ENCODE data around the gene AQP11.
"Not testable (repeated sequence)": the region's sequence is repeated elsewhere in the genome, so short reads cannot be mapped to it uniquely, and the experiment has no call there.

The AQP11 gene

DNA sequence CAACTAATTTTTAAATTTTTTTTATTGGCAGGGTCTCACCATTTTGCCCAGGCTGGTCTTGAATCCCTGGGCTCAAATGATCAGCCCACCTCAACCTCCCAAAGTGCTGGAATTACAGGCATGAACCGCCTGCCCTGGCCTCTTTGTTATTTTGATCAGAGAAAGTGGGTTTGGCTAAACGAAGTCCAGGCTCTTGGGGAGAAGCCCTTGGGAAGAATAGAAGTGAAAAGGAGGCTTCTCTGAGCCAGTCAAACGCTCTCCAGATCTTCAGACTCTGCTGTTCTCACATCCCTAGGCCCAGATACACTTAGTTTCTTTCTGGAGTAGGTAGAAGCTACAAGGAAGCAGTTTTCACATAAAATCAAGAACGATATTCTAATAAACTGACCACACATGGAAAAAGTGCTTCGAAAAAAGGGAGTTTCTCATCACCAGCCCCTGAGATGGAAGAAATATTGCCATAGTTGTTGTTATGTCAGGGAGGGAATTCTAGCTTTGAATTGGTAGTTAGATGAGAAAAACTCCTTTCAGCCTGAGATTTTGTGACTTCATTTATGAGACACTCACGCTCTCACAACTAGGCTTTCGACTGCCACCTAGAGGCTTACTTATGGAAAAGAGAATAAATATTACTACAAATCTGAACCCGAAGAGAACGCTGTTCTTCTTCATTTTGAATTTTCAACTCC is 41.7 kb upstream of the AQP11 start:
- WGBS, 2 donors (ENCODE audit: extremely low coverage in 2 of 2, insufficient read length in 2 of 2, insufficient replicate concordance in 1 of 2), result no CpG with 5 or more reads among the region's 9 CpGs
- Histone ChIP-seq H3K4me3 (ENCODE audit: low read length in 2 of 2) (no peak overlapping the region), H2AFZ (ENCODE audit: low read length) (peak overlapping the region; percentile 84), H4K8ac (ENCODE audit: low read depth, low read length) (no peak overlapping the region), H3K4me2 (ENCODE audit: insufficient read depth, low read length, poor library complexity, severe bottlenecking) (no peak overlapping the region), H3K27me3 (ENCODE audit: control insufficient read depth in 3 of 3, insufficient read depth in 3 of 3, low read depth in 1 of 3, low read length in 3 of 3) (no peaks in the 10 kb centered on the region), H3K9ac (ENCODE audit: low read depth, low read length, poor library complexity) (no peak overlapping the region), H3K27ac (replicated peaks; ENCODE audit: low read length) (peak overlapping the region; percentile 3), H3K4ac (ENCODE audit: low read length) (no peak overlapping the region), H4K91ac (ENCODE audit: low read depth, low read length, poor library complexity) (no peak overlapping the region), H2AK5ac (ENCODE audit: low read depth, low read length) (no peak overlapping the region), H2BK5ac (ENCODE audit: low read length) (no peak overlapping the region), H3K14ac (ENCODE audit: low read length) (no peak overlapping the region), H2BK15ac (ENCODE audit: low read length) (no peak overlapping the region), H2BK12ac (ENCODE audit: low read length) (no peak overlapping the region), H3K36me3 (replicated peaks in 1 of 2; ENCODE audit: control insufficient read depth in 2 of 2, insufficient read depth in 2 of 2, low read length in 2 of 2) (no peaks in the 10 kb centered on the region), H2BK120ac (ENCODE audit: low read depth, low read length) (no peak overlapping the region), H3K9me3 (replicated peaks in 1 of 2; ENCODE audit: control insufficient read depth in 2 of 2, insufficient read depth in 1 of 2, low read depth in 1 of 2, low read length in 2 of 2) (no peaks in the 10 kb centered on the region), H3K4me1 (ENCODE audit: control insufficient read depth in 2 of 2, insufficient read depth in 1 of 2, low read depth in 1 of 2, low read length in 2 of 2) (peaks cover 0 to 5% of the 10 kb centered on the region in 2 donors), H3K23ac (ENCODE audit: low read depth, low read length, poor library complexity) (no peak overlapping the region), H3K79me1 (ENCODE audit: low read depth, low read length) (no peaks in the 10 kb centered on the region), H3K18ac (ENCODE audit: low read length) (no peak overlapping the region)
- DNase-seq (ENCODE audit: low spot score), result peak; percentile 56

DNA sequence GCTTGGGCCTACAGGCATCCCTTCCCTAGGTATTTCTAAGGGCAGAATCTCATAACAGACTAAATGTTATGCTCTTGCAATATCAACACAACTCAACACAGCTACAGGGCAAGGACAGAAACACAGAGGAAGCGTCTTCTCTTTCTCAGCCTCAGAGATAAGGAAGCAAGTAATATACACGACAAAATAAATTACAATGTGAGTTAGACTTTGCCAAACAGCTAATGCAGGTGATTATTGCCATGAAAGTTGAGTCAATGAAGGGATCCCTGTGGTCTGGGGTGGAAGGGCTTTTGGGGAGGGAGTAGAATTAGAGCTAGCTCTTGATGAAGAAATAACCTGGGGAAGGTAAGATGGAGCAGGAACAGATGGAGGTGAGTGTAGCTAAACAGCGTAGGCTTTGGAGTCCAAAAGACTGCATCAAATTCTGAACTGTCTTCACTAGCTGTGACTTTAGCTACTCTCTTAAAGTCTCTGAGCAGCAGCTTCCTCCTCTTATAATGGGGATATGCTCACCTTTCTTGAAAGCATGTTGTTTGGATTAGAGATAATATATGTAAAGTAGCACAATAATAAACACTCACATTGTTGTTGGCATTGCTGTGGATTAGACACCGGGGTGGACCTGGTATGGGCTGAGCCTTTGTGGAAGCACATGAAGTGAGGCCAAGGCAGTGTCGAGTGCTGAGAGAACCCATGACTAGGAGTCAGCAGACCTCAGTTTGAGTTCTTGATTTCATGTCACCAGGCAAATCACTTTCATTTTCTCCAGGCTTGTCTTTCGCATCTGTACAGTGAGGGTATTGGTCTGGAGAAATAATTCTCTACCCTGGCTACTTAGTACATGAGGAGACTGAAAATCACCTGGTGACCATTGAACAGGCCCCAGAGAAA is 41.0 kb upstream of the AQP11 start:
- H2BK5ac ChIP-seq (ENCODE audit: low read length), result no peak overlapping the region
- no peaks in the 10 kb centered on the region for H3K9me3 ChIP-seq (replicated peaks in 1 of 2; ENCODE audit: control insufficient read depth in 2 of 2, insufficient read depth in 1 of 2, low read depth in 1 of 2, low read length in 2 of 2)
- no peak overlapping the region for H3K4me2 ChIP-seq (ENCODE audit: insufficient read depth, low read length, poor library complexity, severe bottlenecking)
- H3K23ac ChIP-seq (ENCODE audit: low read depth, low read length, poor library complexity), result no peak overlapping the region
- no peaks in the 10 kb centered on the region for H3K27me3 ChIP-seq (ENCODE audit: control insufficient read depth in 3 of 3, insufficient read depth in 3 of 3, low read depth in 1 of 3, low read length in 3 of 3)
- no peaks in the 10 kb centered on the region for H3K36me3 ChIP-seq (replicated peaks in 1 of 2; ENCODE audit: control insufficient read depth in 2 of 2, insufficient read depth in 2 of 2, low read length in 2 of 2)
- H3K18ac ChIP-seq (ENCODE audit: low read length), result no peak overlapping the region
- no peak overlapping the region for H3K27ac ChIP-seq (replicated peaks; ENCODE audit: low read length)
- no peak overlapping the region for H2BK12ac ChIP-seq (ENCODE audit: low read length)
- WGBS, 2 donors (ENCODE audit: extremely low coverage in 2 of 2, insufficient read length in 2 of 2, insufficient replicate concordance in 1 of 2), result no CpG with 5 or more reads among the region's 6 CpGs
- H3K79me1 ChIP-seq (ENCODE audit: low read depth, low read length), result no peaks in the 10 kb centered on the region
- H3K4ac ChIP-seq (ENCODE audit: low read length), result no peak overlapping the region
- H4K8ac ChIP-seq (ENCODE audit: low read depth, low read length), result no peak overlapping the region
- no peak overlapping the region for H2AK5ac ChIP-seq (ENCODE audit: low read depth, low read length)
- H3K4me3 ChIP-seq (ENCODE audit: low read length in 2 of 2), result no peak overlapping the region
- H2BK15ac ChIP-seq (ENCODE audit: low read length), result no peak overlapping the region
- no peak overlapping the region for H2BK120ac ChIP-seq (ENCODE audit: low read depth, low read length)
- DNase-seq (ENCODE audit: low spot score), result no peak
- peak overlapping the region; percentile 34 for H2AFZ ChIP-seq (ENCODE audit: low read length)
- peaks cover 0 to 5% of the 10 kb centered on the region in 2 donors for H3K4me1 ChIP-seq (ENCODE audit: control insufficient read depth in 2 of 2, insufficient read depth in 1 of 2, low read depth in 1 of 2, low read length in 2 of 2)
- H3K9ac ChIP-seq (ENCODE audit: low read depth, low read length, poor library complexity), result no peak overlapping the region
- H3K14ac ChIP-seq (ENCODE audit: low read length), result no peak overlapping the region
- no peak overlapping the region for H4K91ac ChIP-seq (ENCODE audit: low read depth, low read length, poor library complexity)

DNA sequence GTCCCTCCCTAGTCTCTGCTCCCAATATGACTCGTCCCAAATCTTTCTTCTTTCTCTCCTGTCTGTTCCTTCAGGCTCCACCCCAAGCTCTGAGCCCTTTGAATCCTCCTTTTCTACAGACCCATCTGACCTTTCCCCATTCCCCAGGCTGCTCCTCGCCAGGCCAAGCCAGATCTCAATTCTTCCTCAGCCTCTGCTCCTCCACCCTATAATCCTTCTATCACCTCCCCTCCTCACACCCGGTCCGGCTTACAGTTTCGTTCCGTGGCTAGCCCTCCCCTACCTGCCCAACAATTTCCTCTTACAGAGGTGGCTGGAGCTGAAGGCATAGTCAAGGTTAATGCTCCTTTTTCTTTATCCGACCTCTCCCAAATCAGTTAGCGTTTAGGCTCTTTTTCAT is 38.3 kb upstream of the AQP11 start:
- not testable (repeated sequence) for H3K4me1 ChIP-seq (ENCODE audit: control insufficient read depth in 2 of 2, insufficient read depth in 1 of 2, low read depth in 1 of 2, low read length in 2 of 2); H3K4me2 ChIP-seq (ENCODE audit: insufficient read depth, low read length, poor library complexity, severe bottlenecking); H3K14ac ChIP-seq (ENCODE audit: low read length); H3K4me3 ChIP-seq (ENCODE audit: low read length in 2 of 2); DNase-seq (ENCODE audit: low spot score); H3K79me1 ChIP-seq (ENCODE audit: low read depth, low read length); H2BK120ac ChIP-seq (ENCODE audit: low read depth, low read length); H2BK5ac ChIP-seq (ENCODE audit: low read length); H3K4ac ChIP-seq (ENCODE audit: low read length); H3K9me3 ChIP-seq (replicated peaks in 1 of 2; ENCODE audit: control insufficient read depth in 2 of 2, insufficient read depth in 1 of 2, low read depth in 1 of 2, low read length in 2 of 2); H3K9ac ChIP-seq (ENCODE audit: low read depth, low read length, poor library complexity); H4K8ac ChIP-seq (ENCODE audit: low read depth, low read length); H2AFZ ChIP-seq (ENCODE audit: low read length); H3K18ac ChIP-seq (ENCODE audit: low read length); H3K27ac ChIP-seq (replicated peaks; ENCODE audit: low read length); H3K36me3 ChIP-seq (replicated peaks in 1 of 2; ENCODE audit: control insufficient read depth in 2 of 2, insufficient read depth in 2 of 2, low read length in 2 of 2); H3K23ac ChIP-seq (ENCODE audit: low read depth, low read length, poor library complexity); H2BK15ac ChIP-seq (ENCODE audit: low read length); H4K91ac ChIP-seq (ENCODE audit: low read depth, low read length, poor library complexity); H2AK5ac ChIP-seq (ENCODE audit: low read depth, low read length); H3K27me3 ChIP-seq (ENCODE audit: control insufficient read depth in 3 of 3, insufficient read depth in 3 of 3, low read depth in 1 of 3, low read length in 3 of 3); H2BK12ac ChIP-seq (ENCODE audit: low read length)
- WGBS, 2 donors (ENCODE audit: extremely low coverage in 2 of 2, insufficient read length in 2 of 2, insufficient replicate concordance in 1 of 2), result no CpG with 5 or more reads among the region's 8 CpGs

DNA sequence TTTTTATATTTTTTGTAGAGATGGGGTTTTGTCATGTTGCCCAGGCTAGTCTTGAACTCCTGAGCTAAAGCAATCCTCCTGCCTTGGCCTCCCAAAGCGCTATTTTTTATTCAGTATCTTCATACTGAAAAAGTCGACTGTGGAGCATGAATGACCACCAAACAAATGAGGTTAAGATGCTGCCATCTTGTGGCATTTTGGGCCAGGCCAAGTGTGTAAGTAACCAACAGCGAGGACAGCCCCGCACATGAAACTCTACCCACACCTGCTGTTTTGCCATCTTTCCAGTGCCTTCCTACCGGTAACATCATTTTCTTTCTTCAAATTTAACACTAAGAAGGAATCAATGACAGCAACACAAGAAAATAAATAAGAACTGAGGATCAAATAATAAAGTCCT is 32.2 kb upstream of the AQP11 start:
- DNase-seq (ENCODE audit: low spot score), result no peak
- Histone ChIP-seq H3K79me1 (ENCODE audit: low read depth, low read length) (no peaks in the 10 kb centered on the region), H3K4me1 (ENCODE audit: control insufficient read depth in 2 of 2, insufficient read depth in 1 of 2, low read depth in 1 of 2, low read length in 2 of 2) (no peaks in the 10 kb centered on the region), H3K14ac (ENCODE audit: low read length) (no peak overlapping the region), H4K8ac (ENCODE audit: low read depth, low read length) (no peak overlapping the region), H3K9ac (ENCODE audit: low read depth, low read length, poor library complexity) (no peak overlapping the region), H3K4me2 (ENCODE audit: insufficient read depth, low read length, poor library complexity, severe bottlenecking) (no peak overlapping the region), H2AK5ac (ENCODE audit: low read depth, low read length) (no peak overlapping the region), H3K4ac (ENCODE audit: low read length) (no peak overlapping the region), H4K91ac (ENCODE audit: low read depth, low read length, poor library complexity) (no peak overlapping the region), H3K18ac (ENCODE audit: low read length) (no peak overlapping the region), H3K36me3 (replicated peaks in 1 of 2; ENCODE audit: control insufficient read depth in 2 of 2, insufficient read depth in 2 of 2, low read length in 2 of 2) (no peaks in the 10 kb centered on the region), H3K9me3 (replicated peaks in 1 of 2; ENCODE audit: control insufficient read depth in 2 of 2, insufficient read depth in 1 of 2, low read depth in 1 of 2, low read length in 2 of 2) (peaks cover 0 to 5% of the 10 kb centered on the region in 2 donors), H2AFZ (ENCODE audit: low read length) (no peak overlapping the region), H2BK120ac (ENCODE audit: low read depth, low read length) (no peak overlapping the region), H3K27me3 (ENCODE audit: control insufficient read depth in 3 of 3, insufficient read depth in 3 of 3, low read depth in 1 of 3, low read length in 3 of 3) (no peaks in the 10 kb centered on the region), H2BK12ac (ENCODE audit: low read length) (no peak overlapping the region), H2BK15ac (ENCODE audit: low read length) (no peak overlapping the region), H3K4me3 (ENCODE audit: low read length in 2 of 2) (no peak overlapping the region), H3K23ac (ENCODE audit: low read depth, low read length, poor library complexity) (no peak overlapping the region), H2BK5ac (ENCODE audit: low read length) (no peak overlapping the region), H3K27ac (replicated peaks; ENCODE audit: low read length) (no peak overlapping the region)
- WGBS, 2 donors (ENCODE audit: extremely low coverage in 2 of 2, insufficient read length in 2 of 2, insufficient replicate concordance in 1 of 2), result no CpG with 5 or more reads among the region's 5 CpGs
